ENCODE data around the gene ITGB5.

The ITGB5 gene

GRCh38 chr3:124887177-124887931, at the start of gene ITGB5:
Gene ITGB5 (minus strand): TSS chr3:124887365. CDS start chr3:124887000, 365 bp downstream.
- in situ Hi-C loops (cut with HindIII; ENCODE audit: low pct_ligation_motif_present, low pct_unique_long_range_greater_than_20kb, low sequenced_read_pairs) = no loop called here
- DNase-seq = peak; percentile 83

- in situ Hi-C loops (cut with HindIII; ENCODE audit: low pct_ligation_motif_present, low pct_unique_long_range_greater_than_20kb, low sequenced_read_pairs) = no loop called here
Measured at GRCh38 chr3:124935794-124936542, 48.8 kb upstream of the ITGB5 start.

GRCh38 chr3:124935264-124935663, 48.1 kb upstream of the ITGB5 start:
- in situ Hi-C loops (cut with HindIII; ENCODE audit: low pct_ligation_motif_present, low pct_unique_long_range_greater_than_20kb, low sequenced_read_pairs) = no loop called here
- DNase-seq = no peak

More at GRCh38 chr3:124935794-124936542, 48.8 kb upstream of the ITGB5 start:
- no peak for DNase-seq

- in situ Hi-C loops (cut with HindIII; ENCODE audit: low pct_ligation_motif_present, low pct_unique_long_range_greater_than_20kb, low sequenced_read_pairs) = no loop called here
Measured at GRCh38 chr3:124934577-124934976, 47.4 kb upstream of the ITGB5 start, which contains the start of gene MUC13. Gene MUC13 (minus strand): TSS chr3:124934751. CDS start chr3:124934712, 39 bp downstream.

GRCh38 chr3:124928333-124929202, 41.4 kb upstream of the ITGB5 start:
- DNase-seq = peak; percentile 65
- in situ Hi-C loops (cut with HindIII; ENCODE audit: low pct_ligation_motif_present, low pct_unique_long_range_greater_than_20kb, low sequenced_read_pairs) = no loop called here

More at GRCh38 chr3:124934577-124934976, 47.4 kb upstream of the ITGB5 start, which contains the start of gene MUC13:
- DNase-seq = no peak

- DNase-seq = no peak
- in situ Hi-C loops (cut with HindIII; ENCODE audit: low pct_ligation_motif_present, low pct_unique_long_range_greater_than_20kb, low sequenced_read_pairs) = no loop called here
Measured at GRCh38 chr3:124927574-124928045, 40.4 kb upstream of the ITGB5 start.

GRCh38 chr3:124926426-124927101, 39.4 kb upstream of the ITGB5 start:
- in situ Hi-C loops (cut with HindIII; ENCODE audit: low pct_ligation_motif_present, low pct_unique_long_range_greater_than_20kb, low sequenced_read_pairs) = no loop called here
- no peak for DNase-seq

- in situ Hi-C loops (cut with HindIII; ENCODE audit: low pct_ligation_motif_present, low pct_unique_long_range_greater_than_20kb, low sequenced_read_pairs) = no loop called here
- no peak for DNase-seq
Measured at GRCh38 chr3:124924741-124925140, 37.6 kb upstream of the ITGB5 start.

- no peak for DNase-seq
- in situ Hi-C loops (cut with HindIII; ENCODE audit: low pct_ligation_motif_present, low pct_unique_long_range_greater_than_20kb, low sequenced_read_pairs) = no loop called here
Measured at GRCh38 chr3:124923833-124924232, 36.7 kb upstream of the ITGB5 start.

GRCh38 chr3:124920718-124921117, 33.6 kb upstream of the ITGB5 start:
- in situ Hi-C loops (cut with HindIII; ENCODE audit: low pct_ligation_motif_present, low pct_unique_long_range_greater_than_20kb, low sequenced_read_pairs) = no loop called here
- no peak for DNase-seq

GRCh38 chr3:124919756-124920155, 32.6 kb upstream of the ITGB5 start:
- in situ Hi-C loops (cut with HindIII; ENCODE audit: low pct_ligation_motif_present, low pct_unique_long_range_greater_than_20kb, low sequenced_read_pairs) = no loop called here
- no peak for DNase-seq

- no peak for DNase-seq
- in situ Hi-C loops (cut with HindIII; ENCODE audit: low pct_ligation_motif_present, low pct_unique_long_range_greater_than_20kb, low sequenced_read_pairs) = no loop called here
Measured at GRCh38 chr3:124918524-124918923, 31.4 kb upstream of the ITGB5 start.

GRCh38 chr3:124916837-124917409, 29.8 kb upstream of the ITGB5 start:
- no peak for DNase-seq

GRCh38 chr3:124915254-124915653, 28.1 kb upstream of the ITGB5 start:
- no peak for DNase-seq
- in situ Hi-C loops (cut with HindIII; ENCODE audit: low pct_ligation_motif_present, low pct_unique_long_range_greater_than_20kb, low sequenced_read_pairs) = no loop called here

More at GRCh38 chr3:124916837-124917409, 29.8 kb upstream of the ITGB5 start:
- in situ Hi-C loops (cut with HindIII; ENCODE audit: low pct_ligation_motif_present, low pct_unique_long_range_greater_than_20kb, low sequenced_read_pairs) = no loop called here

- no peak for DNase-seq
- in situ Hi-C loops (cut with HindIII; ENCODE audit: low pct_ligation_motif_present, low pct_unique_long_range_greater_than_20kb, low sequenced_read_pairs) = no loop called here
Measured at GRCh38 chr3:124907957-124908356, 20.8 kb upstream of the ITGB5 start.

- no peak for DNase-seq
- in situ Hi-C loops (cut with HindIII; ENCODE audit: low pct_ligation_motif_present, low pct_unique_long_range_greater_than_20kb, low sequenced_read_pairs) = no loop called here
Measured at GRCh38 chr3:124904835-124905492, 17.8 kb upstream of the ITGB5 start.
